Naive thymus-derived CD8-positive, alpha-beta T cell (primary cell): ENCODE results near the gene CFAP65. TPM values are rescaled to one million over a fixed set of nuclear protein-coding genes. Genes with fewer than 3 reads are reported as not detected.

ENCODE experiments used
- ATAC-seq, 2 donors: fragments of 150-1000 bp; cut with Tn5 transposase in 1 of 2; sonication (Bioruptor Pico), chemical (Tn5 transposase) in 1 of 2; 1 replicate in 1 of 2; 2 replicates in 1 of 2; pipeline ENCODE4 v1.10.0; 2021; ENCODE audit warnings: mild to moderate bottlenecking in 2 of 2, moderate library complexity in 2 of 2
- POLR2A ChIA-PET: fragments of 350-600 bp; sonication (Branson Sonifier 250); formaldehyde crosslinking; loops from one replicate; lab custom pipeline; 2021; ENCODE audit warnings: antibody characterized with exemption; lab: Charles Lee
- DNase-seq, 10 donors: peaks; one replicate each; pipeline versions ENCODE4 v3.0.0 to v3.0.0-alpha.2; 2020 to 2022
- H3K27ac Mint-ChIP-seq, 10 donors: one replicate each; pipeline ENCODE4 v1.8.0; 2020 to 2022; ENCODE audit warnings: mild to moderate bottlenecking in 10 of 10, mixed read lengths in 10 of 10, moderate library complexity in 4 of 10, inconsistent platforms in 1 of 10
- H3K27me3 Mint-ChIP-seq, 5 donors: one replicate each; pipeline ENCODE4 v1.8.0; 2021 to 2022; ENCODE audit warnings: mixed read lengths in 5 of 5
- H3K36me3 Mint-ChIP-seq, 3 donors: one replicate each; pipeline ENCODE4 v1.8.0; 2020 to 2022; ENCODE audit warnings: mixed read lengths in 3 of 3, mild to moderate bottlenecking in 2 of 3, inconsistent platforms in 1 of 3
- H3K4me1 Mint-ChIP-seq, 4 donors: one replicate each; pipeline ENCODE4 v1.8.0; 2021 to 2022; ENCODE audit warnings: mixed read lengths in 4 of 4
- H3K4me3 Mint-ChIP-seq, 10 donors: one replicate each; pipeline ENCODE4 v1.8.0; 2020 to 2022; ENCODE audit warnings: mild to moderate bottlenecking in 10 of 10, mixed read lengths in 10 of 10, moderate library complexity in 6 of 10, inconsistent platforms in 1 of 10
- H3K9me3 Mint-ChIP-seq, 9 donors: one replicate each; pipeline ENCODE4 v1.8.0; 2020 to 2022; ENCODE audit warnings: mixed read lengths in 9 of 9, mild to moderate bottlenecking in 3 of 9, inconsistent platforms in 1 of 9, moderate library complexity in 1 of 9
- polyA plus RNA-seq, 3 donors: library from polyadenylated mRNA; unstranded; fragments of 300-500 nt; fragmentation: Illumina TruSeq; gene quantifications; one replicate each; pipeline ENCODE4 v1.2.3, GENCODE V29; 2021
- total RNA-seq, 8 experiments: library from RNA in 2 of 8; stranded (reverse) in 2 of 8; gene quantifications; one replicate each; pipeline ENCODE4 v1.2.3 and lab custom pipeline; 2021 to 2026

Gene CFAP65
- total and polyA plus RNA-seq, 5 experiments from 2014 or later: 0.23 TPM; not detected in 4

DNA sequence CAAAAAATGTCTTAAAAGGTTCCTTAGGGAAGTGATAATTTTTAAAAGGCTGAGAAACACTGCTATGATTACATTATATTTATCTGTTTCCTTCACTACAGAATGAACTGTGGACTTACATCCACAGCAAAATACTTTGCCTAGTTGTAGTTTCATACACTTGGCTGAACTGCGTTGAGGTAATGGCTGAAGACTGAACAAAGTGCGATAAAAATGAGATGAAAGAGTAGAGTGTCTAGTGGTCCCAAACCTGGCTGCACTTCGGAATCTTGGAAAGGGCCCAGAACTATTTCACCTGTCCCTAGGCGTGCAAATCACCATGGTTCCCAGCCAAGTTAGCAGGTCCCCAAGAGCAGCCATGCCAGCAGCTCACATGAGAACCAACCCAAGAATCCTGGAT lies 37.6 kb upstream of the CFAP65 start:
- H3K9me3 Mint-ChIP-seq: no peaks in the 10 kb centered on the region
- ATAC-seq: no peak
- peaks cover 0 to 42% (median 23%) of the 10 kb centered on the region in 3 donors for H3K36me3 Mint-ChIP-seq
- POLR2A ChIA-PET: no interaction called here
- DNase-seq: no peak
- no peaks in the 10 kb centered on the region for H3K4me1 Mint-ChIP-seq
- no peak overlapping the region for H3K27ac Mint-ChIP-seq
- no peak overlapping the region for H3K4me3 Mint-ChIP-seq
- H3K27me3 Mint-ChIP-seq: no peaks in the 10 kb centered on the region

DNA sequence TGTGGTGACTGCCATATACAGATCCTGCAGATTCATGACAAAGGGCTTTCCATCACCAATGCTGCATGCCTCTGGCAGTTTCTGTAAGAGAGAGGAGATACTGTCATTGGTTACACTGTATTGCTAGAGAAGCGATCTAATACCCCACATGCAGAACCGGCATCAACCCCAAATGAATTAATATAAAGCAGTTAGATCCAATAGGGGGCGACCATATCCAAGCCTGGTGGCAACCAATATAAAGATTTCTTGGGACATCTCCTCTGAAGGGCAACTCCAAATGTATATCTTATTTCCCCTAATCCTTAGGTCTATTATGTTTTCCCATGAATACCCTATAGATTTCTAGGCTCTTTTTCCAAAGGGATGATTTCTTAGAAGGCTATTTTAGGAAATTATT lies 36.8 kb upstream of the CFAP65 start:
- no peak for DNase-seq
- POLR2A ChIA-PET: no interaction called here
- peaks cover 0 to 45% (median 24%) of the 10 kb centered on the region in 3 donors for H3K36me3 Mint-ChIP-seq
- no peak overlapping the region for H3K4me3 Mint-ChIP-seq
- H3K4me1 Mint-ChIP-seq: no peaks in the 10 kb centered on the region
- H3K9me3 Mint-ChIP-seq: no peaks in the 10 kb centered on the region
- H3K27ac Mint-ChIP-seq: no peak overlapping the region
- no peaks in the 10 kb centered on the region for H3K27me3 Mint-ChIP-seq
- ATAC-seq: no peak

DNA sequence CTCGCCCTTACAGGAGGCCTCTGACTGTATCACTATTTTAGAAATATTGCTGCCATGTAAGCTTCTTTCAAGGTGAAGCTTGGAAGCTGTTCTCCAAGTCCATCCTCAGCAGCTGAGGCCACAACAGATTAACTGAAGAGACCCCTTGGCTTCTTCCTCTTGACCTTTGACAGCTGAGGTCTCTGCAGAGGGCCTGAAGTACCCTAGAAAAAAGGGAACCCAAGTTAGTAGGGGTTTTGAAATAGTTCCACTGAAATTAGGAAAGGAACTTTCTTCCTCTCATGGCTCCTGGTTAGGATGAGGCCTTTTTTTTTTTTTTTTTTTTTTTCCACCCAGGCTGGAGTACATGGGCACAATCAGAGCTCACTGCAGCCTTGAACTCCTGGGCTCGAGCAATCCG lies 34.9 kb upstream of the CFAP65 start:
- H3K36me3 Mint-ChIP-seq: peaks cover 0 to 53% (median 30%) of the 10 kb centered on the region in 3 donors
- H3K4me3 Mint-ChIP-seq: no peak overlapping the region

DNA sequence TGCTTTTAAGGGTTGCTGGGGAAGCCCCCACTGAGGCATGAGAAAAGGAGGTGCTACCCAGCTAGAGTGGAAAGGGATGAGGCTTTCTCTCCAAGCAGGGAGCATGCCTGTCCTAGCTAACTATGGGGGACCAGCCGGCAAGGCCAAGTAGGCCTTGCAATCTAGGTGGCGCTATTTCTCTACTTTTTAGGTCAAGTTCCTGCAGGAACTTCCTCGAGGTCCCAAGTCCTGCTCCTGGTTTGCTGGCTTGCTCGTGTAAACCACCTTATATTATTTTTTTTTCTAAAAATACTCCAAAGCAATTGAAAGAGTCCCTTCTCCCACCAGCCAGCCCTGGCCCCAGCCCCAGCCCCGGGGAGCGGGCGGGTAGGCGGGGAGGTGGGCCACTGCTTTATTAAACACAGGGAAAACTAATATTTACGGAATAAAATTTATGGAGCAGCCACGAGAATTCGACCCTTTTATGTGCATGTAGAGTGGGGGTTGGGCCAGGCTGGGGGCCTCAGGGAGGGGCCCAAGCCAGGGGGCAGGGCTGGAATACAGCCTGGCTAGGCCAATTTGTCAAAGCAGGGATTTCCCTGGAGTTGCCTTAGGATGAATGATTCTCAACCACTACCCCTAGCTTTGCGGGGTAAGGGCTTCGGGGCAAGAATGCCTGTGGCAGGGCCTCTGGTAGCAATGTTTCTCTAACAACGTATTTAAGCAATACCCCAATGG lies 32.3 kb upstream of the CFAP65 start:
- Mint-ChIP-seq H3K4me1 (no peaks in the 10 kb centered on the region), H3K9me3 (no peaks in the 10 kb centered on the region), H3K27ac (peak overlapping the region in 1 of 10 donors; percentile 7), H3K36me3 (peaks cover 0 to 51% (median 30%) of the 10 kb centered on the region in 3 donors), H3K4me3 (no peak overlapping the region), H3K27me3 (no peaks in the 10 kb centered on the region)
- POLR2A ChIA-PET: interaction anchor here (0.5 kb wide), 1 partner anchor 62 kb away, joined by 3 read pairs; no protein-coding TSS in a partner anchor
- DNase-seq (no peak), ATAC-seq (no peak)

More for the DNA sequence above, 34.9 kb upstream of the CFAP65 start:
- Mint-ChIP-seq H3K9me3 (no peaks in the 10 kb centered on the region), H3K27ac (no peak overlapping the region), H3K4me1 (no peaks in the 10 kb centered on the region), H3K27me3 (no peaks in the 10 kb centered on the region)
- DNase-seq (no peak), ATAC-seq (no peak)
- POLR2A ChIA-PET: interaction anchor here (0.7 kb wide), 1 partner anchor 123 kb away, joined by 3 read pairs; no protein-coding TSS in a partner anchor

DNA sequence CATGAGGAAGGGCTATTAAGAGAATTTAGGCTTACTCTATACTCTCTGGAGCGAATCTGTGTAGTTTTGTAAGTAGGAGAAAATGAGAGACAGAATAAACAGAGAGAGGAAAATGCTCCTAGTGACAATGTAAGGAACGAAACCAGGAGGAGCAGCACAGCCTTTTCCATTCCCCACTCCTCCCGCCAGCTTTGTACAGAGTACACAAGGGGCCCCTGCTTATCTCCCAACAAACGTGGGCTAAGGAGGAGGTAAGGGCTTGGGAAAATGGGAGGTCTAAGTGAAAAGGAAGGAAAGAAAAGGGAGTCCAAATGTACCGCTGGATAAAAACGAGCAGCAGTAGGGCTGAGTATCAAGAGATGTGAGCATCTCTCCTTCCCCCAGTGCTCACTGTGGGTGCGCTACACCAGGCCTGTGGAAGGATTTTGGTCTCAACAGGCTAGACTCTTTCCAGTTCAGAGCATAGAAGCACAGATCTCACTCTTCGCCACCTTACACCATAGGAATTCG lies 31.5 kb upstream of the CFAP65 start:
- Mint-ChIP-seq H3K36me3 (peaks cover 0 to 49% (median 32%) of the 10 kb centered on the region in 3 donors), H3K9me3 (no peaks in the 10 kb centered on the region), H3K4me1 (no peaks in the 10 kb centered on the region), H3K4me3 (no peak overlapping the region), H3K27me3 (no peaks in the 10 kb centered on the region), H3K27ac (peak overlapping the region in 2 of 10 donors; percentile 7 to 23)
- POLR2A ChIA-PET: interaction anchor here (0.5 kb wide), 1 partner anchor 62 kb away, joined by 3 read pairs; no protein-coding TSS in a partner anchor
- ATAC-seq (no peak), DNase-seq (no peak)

DNA sequence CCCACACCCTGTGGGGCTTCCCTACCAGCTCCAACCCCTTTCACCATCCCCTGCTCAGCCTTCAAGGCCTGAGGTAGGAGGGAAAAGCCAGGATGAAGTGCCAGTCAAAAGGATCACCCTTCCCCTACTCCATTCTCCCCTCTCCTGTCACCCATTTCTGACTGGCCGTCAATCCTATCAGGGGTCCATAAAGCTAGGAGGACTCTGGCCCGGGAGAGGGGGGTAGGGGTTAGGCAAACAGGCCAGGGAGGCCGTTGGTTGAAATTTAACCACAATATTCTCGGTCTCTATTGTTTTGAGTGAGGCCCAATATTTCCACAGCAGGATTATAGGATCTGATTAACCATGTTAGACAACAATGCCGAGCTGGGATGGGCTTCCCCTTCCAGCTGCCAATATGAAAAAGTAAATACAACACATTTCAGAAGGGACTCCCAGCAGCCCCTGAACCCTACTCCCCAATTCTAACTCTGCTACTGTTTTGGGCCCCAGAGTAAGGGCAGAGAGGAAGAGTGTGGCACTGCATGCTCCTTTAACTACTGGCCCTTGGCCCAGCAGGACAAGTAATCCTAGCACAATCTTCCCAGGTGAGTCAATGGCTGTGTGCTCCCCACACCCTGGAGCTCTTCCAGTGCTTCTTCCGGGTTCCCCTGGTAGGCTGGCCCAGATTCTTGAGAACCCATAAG lies 30.0 kb upstream of the CFAP65 start:
- Mint-ChIP-seq H3K4me1 (no peaks in the 10 kb centered on the region), H3K27me3 (peaks cover 0 to 2% (median 0%) of the 10 kb centered on the region in 5 donors), H3K27ac (no peak overlapping the region), H3K9me3 (no peaks in the 10 kb centered on the region), H3K4me3 (no peak overlapping the region), H3K36me3 (peaks cover 0 to 35% (median 26%) of the 10 kb centered on the region in 3 donors)
- ATAC-seq (no peak), DNase-seq (no peak)
- POLR2A ChIA-PET: no interaction called here

DNA sequence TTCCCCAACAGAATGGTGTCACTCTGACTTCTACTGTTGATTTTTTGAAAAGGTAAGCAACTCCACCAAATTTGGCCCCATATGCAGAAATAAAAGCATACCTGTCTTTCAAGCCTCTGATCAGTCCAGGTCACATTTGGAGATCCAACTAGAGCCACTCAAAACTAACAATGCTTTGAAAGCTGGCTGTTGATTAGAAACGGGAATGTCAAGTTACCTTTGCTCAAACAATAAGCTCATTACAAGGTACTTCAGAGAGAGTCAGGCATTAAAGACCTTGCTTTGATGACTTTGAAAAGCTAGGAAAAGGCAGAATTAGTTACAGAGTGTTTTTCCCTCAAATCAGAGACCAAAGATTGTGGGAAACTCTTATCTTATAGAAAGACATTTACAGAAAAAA lies 24.2 kb upstream of the CFAP65 start:
- Mint-ChIP-seq H3K4me1 (peaks cover 0 to 7% (median 5%) of the 10 kb centered on the region in 4 donors), H3K9me3 (no peaks in the 10 kb centered on the region), H3K27ac (no peak overlapping the region), H3K27me3 (peaks cover 15 to 38% (median 24%) of the 10 kb centered on the region in 5 donors), H3K36me3 (peaks cover 0 to 5% (median 3%) of the 10 kb centered on the region in 3 donors), H3K4me3 (no peak overlapping the region)
- POLR2A ChIA-PET: no interaction called here
- DNase-seq (no peak), ATAC-seq (no peak)

DNA sequence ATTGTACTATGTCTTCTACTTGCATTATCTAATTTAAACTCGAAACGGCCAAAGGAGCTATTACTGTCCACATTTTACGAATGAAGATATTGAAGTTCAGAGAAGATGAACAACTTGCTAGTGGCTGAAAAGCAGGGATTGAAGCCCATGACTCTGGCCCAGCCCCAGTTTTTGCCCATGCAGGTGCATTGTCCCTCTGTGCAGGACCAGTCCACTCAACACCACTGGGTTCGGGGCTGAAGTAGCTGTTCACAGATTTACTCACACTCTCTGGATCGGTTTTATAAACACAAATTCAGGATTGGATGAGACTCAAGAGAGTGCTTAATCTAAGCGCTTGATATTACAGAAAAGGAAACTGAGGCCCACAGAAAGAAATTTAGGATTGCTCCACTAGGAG lies 20.8 kb upstream of the CFAP65 start:
- no peak for ATAC-seq
- Mint-ChIP-seq H3K36me3 (no peaks in the 10 kb centered on the region), H3K27me3 (peaks cover 26 to 64% (median 42%) of the 10 kb centered on the region in 5 donors), H3K9me3 (no peaks in the 10 kb centered on the region), H3K4me1 (peaks cover 13 to 28% (median 20%) of the 10 kb centered on the region in 4 donors), H3K4me3 (no peak overlapping the region), H3K27ac (no peak overlapping the region)
- POLR2A ChIA-PET: no interaction called here
- DNase-seq: no peak

DNA sequence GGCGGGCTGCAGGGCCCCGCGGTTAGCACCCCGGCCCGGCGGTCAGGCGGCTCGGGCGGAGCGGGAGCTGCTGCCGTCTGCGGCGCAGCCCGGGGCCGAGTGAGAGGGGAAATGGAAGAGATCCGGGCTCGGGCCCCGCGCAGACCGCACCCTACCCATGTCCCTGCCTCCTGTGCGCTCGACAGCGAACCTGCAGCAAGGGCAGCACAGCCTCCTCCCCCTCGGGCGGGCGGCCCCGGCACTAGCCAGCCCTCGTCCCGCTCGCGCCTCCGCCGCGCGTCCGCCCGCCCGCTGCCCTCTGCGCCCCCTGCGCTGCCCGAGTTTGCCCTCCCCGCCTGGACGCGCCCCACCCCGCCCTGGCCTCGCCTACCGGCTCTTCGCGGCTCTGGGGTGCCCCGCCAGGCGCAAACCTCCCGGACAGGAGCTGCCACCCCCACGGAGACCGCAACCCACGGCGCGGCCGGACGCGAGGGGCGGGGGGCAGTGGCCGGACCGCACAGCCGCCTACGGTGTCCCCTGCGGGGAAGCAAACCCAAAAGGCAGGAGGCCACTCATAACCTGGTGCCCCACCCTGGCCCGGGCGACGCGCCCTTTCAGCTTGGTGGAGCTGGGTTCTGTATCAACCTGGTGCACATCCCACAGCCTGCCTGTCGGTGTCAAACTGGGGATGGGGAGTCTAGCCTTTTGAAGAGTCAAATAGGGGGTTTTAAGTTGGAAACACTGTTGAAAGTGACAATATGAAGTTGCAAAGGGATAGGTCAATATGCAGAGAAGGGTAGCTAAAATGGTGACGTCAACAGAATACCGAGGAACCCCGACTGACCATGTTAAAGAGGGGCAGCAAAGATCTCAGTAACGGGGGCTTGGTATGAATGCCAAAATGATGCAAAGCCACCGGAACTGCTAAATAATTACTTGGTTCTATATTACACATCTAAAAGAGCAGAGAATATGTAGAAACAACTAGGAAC lies 19.8 kb upstream of the CFAP65 start, which contains the start of gene IHH:
IHH (minus strand) TSS at position 101 of the 971 bp plus-strand sequence. CDS start 454 bp downstream, outside the sequence.
- DNase-seq (no peak), ATAC-seq (peak; percentile 23 to 43)
- H3K27ac Mint-ChIP-seq: peak within 1 kb of the TSS in 1 of 10 donors; percentile 36
- POLR2A ChIA-PET: no interaction called here
- H3K9me3 Mint-ChIP-seq: no peaks in the 10 kb centered on the region
- H3K4me1 Mint-ChIP-seq: peaks cover 15 to 28% (median 20%) of the 10 kb centered on the region in 4 donors
- H3K36me3 Mint-ChIP-seq: peaks cover 0 to 4% (median 0%) of the 10 kb centered on the region in 3 donors
- peaks cover 31 to 71% (median 45%) of the 10 kb centered on the region in 5 donors for H3K27me3 Mint-ChIP-seq
- H3K4me3 Mint-ChIP-seq: peak within 1 kb of the TSS in 9 of 10 donors; percentile 40 to 87 (median 63)

DNA sequence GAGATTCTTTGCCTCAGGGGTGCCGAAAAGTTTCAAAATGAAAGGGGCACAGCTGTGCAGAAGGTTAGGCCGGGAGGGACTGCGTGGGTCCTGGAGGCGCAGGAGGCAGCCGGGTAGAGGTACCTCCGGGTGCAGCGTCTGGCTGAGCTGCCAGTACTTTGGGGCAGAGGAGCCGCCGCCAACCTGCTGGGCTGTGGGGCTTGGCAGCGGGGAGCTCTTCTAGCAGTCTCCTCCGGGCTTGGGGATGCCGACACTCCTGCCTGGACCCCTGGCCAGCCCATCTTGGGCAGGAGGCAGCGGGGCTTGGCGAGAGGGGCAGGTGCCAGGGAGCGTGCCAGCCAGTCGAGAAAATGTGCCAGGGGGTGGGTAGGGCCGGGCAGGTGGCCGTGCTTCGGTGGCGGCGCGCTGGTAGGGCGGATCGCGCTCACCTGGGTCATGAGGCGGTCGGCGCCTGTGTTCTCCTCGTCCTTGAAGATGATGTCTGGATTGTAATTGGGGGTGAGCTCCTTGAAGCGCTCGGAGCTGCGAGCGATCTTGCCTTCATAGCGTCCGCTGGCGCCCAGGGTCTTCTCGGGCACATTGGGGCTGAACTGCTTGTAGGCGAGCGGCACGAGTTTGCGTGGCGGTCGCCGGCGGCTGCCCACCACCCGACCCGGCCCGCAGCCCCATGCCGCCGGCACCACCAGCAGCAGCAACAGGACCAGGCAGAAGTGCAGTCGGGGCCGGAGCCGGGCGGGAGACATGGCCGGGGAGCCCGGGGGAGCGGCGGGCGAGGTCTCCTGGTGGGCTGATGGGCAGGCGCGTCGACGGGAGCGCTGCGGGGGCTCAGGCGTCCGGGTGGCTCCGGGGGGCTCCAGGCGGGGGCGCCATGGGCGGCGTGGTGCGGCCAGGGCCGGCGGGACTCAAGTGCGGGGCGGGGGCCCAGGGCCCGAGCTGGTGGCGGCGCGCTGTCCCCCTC lies 18.7 kb upstream of the CFAP65 start:
- Mint-ChIP-seq H3K36me3 (peaks cover 0 to 4% (median 0%) of the 10 kb centered on the region in 3 donors), H3K4me3 (peak overlapping the region; percentile 4 to 87 (median 62)), H3K4me1 (peaks cover 15 to 28% (median 20%) of the 10 kb centered on the region in 4 donors), H3K27me3 (peaks cover 32 to 81% (median 49%) of the 10 kb centered on the region in 5 donors), H3K9me3 (no peaks in the 10 kb centered on the region), H3K27ac (peak overlapping the region in 1 of 10 donors; percentile 36)
- DNase-seq (no peak), ATAC-seq (no peak)
- POLR2A ChIA-PET: no interaction called here

DNA sequence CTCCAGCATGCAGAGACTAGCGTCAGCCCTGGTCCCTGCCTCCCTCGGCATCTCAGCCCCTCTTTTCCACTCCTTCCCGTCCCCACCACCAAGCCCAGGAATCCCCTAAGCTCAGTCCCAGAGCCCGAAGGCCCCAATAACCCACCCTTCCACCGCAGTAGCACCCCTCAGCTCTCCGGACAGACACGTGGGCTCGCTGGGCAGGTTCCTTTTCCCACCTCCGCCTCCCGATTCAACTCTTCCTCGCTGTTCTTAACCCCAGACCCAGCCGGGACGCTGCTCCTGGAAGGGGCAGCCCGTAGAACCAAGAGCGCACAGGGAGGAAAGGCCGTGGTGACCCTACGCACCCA lies 18.0 kb upstream of the CFAP65 start:
- no peak for ATAC-seq

More for the DNA sequence above, 18.0 kb upstream of the CFAP65 start:
- Mint-ChIP-seq H3K27me3 (peaks cover 32 to 79% (median 53%) of the 10 kb centered on the region in 5 donors), H3K27ac (peak overlapping the region in 2 of 10 donors; percentile 19 to 45), H3K9me3 (no peaks in the 10 kb centered on the region), H3K4me3 (peak overlapping the region in 9 of 10 donors; percentile 4 to 87 (median 62)), H3K4me1 (peaks cover 15 to 28% (median 20%) of the 10 kb centered on the region in 4 donors), H3K36me3 (peaks cover 0 to 4% (median 0%) of the 10 kb centered on the region in 3 donors)
- no peak for DNase-seq
- POLR2A ChIA-PET: interaction anchor here (1.0 kb wide), 1 partner anchor 94 kb away, joined by 3 read pairs; no protein-coding TSS in a partner anchor
